Measurements from ENCODE around the gene ANKRD12.

DNA sequence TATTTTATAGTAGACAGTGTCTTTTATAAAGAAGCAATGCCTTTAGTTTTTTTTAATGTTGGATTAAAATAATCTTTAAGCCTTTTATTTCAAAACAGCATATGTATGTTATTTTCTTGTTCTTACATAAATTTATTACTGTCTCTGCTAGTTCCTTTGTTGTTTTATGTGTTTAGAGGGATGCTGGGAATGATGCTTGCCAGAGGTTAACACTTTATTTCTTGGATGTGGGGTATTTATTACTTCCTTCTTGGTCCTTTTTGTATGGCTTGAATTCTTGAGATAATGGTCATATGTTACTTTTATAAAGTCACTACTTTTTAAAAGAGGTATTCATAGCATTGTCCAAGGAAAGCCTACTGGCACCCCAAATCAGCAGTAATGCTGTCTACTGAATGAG, 63.1 kb downstream of the ANKRD12 start:
- TF ChIP-seq, protein P1, sequence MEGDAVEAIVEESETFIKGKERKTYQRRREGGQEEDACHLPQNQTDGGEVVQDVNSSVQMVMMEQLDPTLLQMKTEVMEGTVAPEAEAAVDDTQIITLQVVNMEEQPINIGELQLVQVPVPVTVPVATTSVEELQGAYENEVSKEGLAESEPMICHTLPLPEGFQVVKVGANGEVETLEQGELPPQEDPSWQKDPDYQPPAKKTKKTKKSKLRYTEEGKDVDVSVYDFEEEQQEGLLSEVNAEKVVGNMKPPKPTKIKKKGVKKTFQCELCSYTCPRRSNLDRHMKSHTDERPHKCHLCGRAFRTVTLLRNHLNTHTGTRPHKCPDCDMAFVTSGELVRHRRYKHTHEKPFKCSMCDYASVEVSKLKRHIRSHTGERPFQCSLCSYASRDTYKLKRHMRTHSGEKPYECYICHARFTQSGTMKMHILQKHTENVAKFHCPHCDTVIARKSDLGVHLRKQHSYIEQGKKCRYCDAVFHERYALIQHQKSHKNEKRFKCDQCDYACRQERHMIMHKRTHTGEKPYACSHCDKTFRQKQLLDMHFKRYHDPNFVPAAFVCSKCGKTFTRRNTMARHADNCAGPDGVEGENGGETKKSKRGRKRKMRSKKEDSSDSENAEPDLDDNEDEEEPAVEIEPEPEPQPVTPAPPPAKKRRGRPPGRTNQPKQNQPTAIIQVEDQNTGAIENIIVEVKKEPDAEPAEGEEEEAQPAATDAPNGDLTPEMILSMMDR (IDR thresholded peaks at IDR 0.05), result no peak
- TF ChIP-seq, protein P2, sequence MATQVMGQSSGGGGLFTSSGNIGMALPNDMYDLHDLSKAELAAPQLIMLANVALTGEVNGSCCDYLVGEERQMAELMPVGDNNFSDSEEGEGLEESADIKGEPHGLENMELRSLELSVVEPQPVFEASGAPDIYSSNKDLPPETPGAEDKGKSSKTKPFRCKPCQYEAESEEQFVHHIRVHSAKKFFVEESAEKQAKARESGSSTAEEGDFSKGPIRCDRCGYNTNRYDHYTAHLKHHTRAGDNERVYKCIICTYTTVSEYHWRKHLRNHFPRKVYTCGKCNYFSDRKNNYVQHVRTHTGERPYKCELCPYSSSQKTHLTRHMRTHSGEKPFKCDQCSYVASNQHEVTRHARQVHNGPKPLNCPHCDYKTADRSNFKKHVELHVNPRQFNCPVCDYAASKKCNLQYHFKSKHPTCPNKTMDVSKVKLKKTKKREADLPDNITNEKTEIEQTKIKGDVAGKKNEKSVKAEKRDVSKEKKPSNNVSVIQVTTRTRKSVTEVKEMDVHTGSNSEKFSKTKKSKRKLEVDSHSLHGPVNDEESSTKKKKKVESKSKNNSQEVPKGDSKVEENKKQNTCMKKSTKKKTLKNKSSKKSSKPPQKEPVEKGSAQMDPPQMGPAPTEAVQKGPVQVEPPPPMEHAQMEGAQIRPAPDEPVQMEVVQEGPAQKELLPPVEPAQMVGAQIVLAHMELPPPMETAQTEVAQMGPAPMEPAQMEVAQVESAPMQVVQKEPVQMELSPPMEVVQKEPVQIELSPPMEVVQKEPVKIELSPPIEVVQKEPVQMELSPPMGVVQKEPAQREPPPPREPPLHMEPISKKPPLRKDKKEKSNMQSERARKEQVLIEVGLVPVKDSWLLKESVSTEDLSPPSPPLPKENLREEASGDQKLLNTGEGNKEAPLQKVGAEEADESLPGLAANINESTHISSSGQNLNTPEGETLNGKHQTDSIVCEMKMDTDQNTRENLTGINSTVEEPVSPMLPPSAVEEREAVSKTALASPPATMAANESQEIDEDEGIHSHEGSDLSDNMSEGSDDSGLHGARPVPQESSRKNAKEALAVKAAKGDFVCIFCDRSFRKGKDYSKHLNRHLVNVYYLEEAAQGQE (IDR thresholded peaks at IDR 0.05; ENCODE audit: insufficient read depth in 1 of 2, low read depth in 2 of 2, low read length in 1 of 2), result no peak
